PC-3 (cell line): ENCODE results near the gene LEMD2. TPM values are rescaled to one million over a fixed set of nuclear protein-coding genes. Genes with fewer than 3 reads are reported as not detected.

ENCODE experiments used
- ATAC-seq: fragments of 200-7000 bp; cut with Tn5 transposase; 2 replicates; pipeline ENCODE4 v1.9.1; 2020; ENCODE audit warnings: mild to moderate bottlenecking, moderate library complexity
- BruUV-seq: library from RNA; stranded (reverse); fragments of 400-500 nt; replicated peaks from 2 replicates; lab custom pipeline; 2021; lab: Mats Ljungman, UMichigan
- CTCF ChIA-PET: fragments of 300-600 bp; sonication (Branson Sonifier 250); formaldehyde crosslinking; loops from one replicate; lab custom pipeline; 2022; ENCODE audit warnings: antibody characterized with exemption; lab: Charles Lee
- POLR2A ChIA-PET: fragments of 300-600 bp; sonication (Branson Sonifier 250); formaldehyde crosslinking; loops from one replicate; lab custom pipeline; 2022; ENCODE audit warnings: antibody characterized with exemption; ENCODE audit not compliant: unreplicated experiment; lab: Charles Lee
- DNase-seq: peaks from one replicate; pipeline ENCODE4 v3.0.0-alpha.2; 2015
- H2AFZ ChIP-seq: fragments of 300-600 bp; sonication (generic); 2 replicates; pipeline ENCODE4 v1.6.0; 2016; ENCODE audit warnings: antibody characterized with exemption, low read length
- H3F3A ChIP-seq: fragments of 300-600 bp; sonication (generic); one replicate; pipeline ENCODE4 v1.6.0; 2017; ENCODE audit warnings: antibody characterized with exemption, low read length, control low read depth, mild to moderate bottlenecking; ENCODE audit not compliant: unreplicated experiment
- H3K27ac ChIP-seq: fragments of 300-600 bp; sonication (generic); 2 replicates; pipeline ENCODE4 v1.5.1; 2016; ENCODE audit warnings: mild to moderate bottlenecking, low read length
- H3K27me3 ChIP-seq: fragments of 300-600 bp; sonication (generic); 2 replicates; pipeline ENCODE4 v1.6.1; 2016; ENCODE audit warnings: low read length, mixed read lengths
- H3K36me3 ChIP-seq: fragments of 300-600 bp; sonication (generic); 2 replicates; pipeline ENCODE4 v1.6.1; 2016; ENCODE audit warnings: low read depth, mixed run types, low read length, mixed read lengths
- H3K4me1 ChIP-seq: fragments of 300-600 bp; sonication (generic); 2 replicates; pipeline ENCODE4 v1.5.1; 2016; ENCODE audit warnings: low read length; ENCODE audit not compliant: insufficient read depth
- H3K4me2 ChIP-seq: fragments of 300-600 bp; sonication (generic); 2 replicates; pipeline ENCODE4 v1.6.0; 2016; ENCODE audit warnings: low read length
- H3K4me3 ChIP-seq: fragments of 300-600 bp; sonication (generic); 2 replicates; pipeline ENCODE4 v1.5.1; 2016; ENCODE audit warnings: mild to moderate bottlenecking, low read length, mixed read lengths
- H3K79me2 ChIP-seq: fragments of 300-600 bp; sonication (generic); 2 replicates; pipeline ENCODE4 v1.6.1; 2017; ENCODE audit warnings: low read length, mixed read lengths
- H3K9ac ChIP-seq: fragments of 300-600 bp; sonication (generic); 2 replicates; pipeline ENCODE4 v1.6.0; 2016; ENCODE audit warnings: mild to moderate bottlenecking, low read length
- H3K9me2 ChIP-seq: fragments of 300-600 bp; sonication (generic); replicated peaks from 2 replicates; pipeline ENCODE4 v1.6.1; 2016; ENCODE audit warnings: mixed run types, low read length, mixed read lengths
- H3K9me3 ChIP-seq: fragments of 300-600 bp; sonication (generic); 2 replicates; pipeline ENCODE4 v1.6.1; 2016; ENCODE audit warnings: low read length, mixed read lengths
- H4K20me1 ChIP-seq: fragments of 300-600 bp; sonication (generic); 2 replicates; pipeline ENCODE4 v1.6.1; 2016; ENCODE audit warnings: low read length, mixed read lengths
- CTCF ChIP-seq: fragments of 300-600 bp; sonication (generic); conservative IDR thresholded peaks from 2 replicates; pipeline ENCODE4 v1.5.1; 2017; ENCODE audit warnings: antibody characterized with exemption, low read depth, mild to moderate bottlenecking, low read length
- EZH2 ChIP-seq: fragments of 300-600 bp; sonication (generic); IDR thresholded peaks from one replicate; pipeline ENCODE4 v1.6.1; 2017; ENCODE audit warnings: antibody characterized with exemption, mild to moderate bottlenecking, low read length; ENCODE audit not compliant: unreplicated experiment
- EZH2phosphoT487 ChIP-seq: fragments of 300-600 bp; sonication (generic); IDR thresholded peaks from 2 replicates; pipeline ENCODE4 v1.6.1; 2018; ENCODE audit warnings: mild to moderate bottlenecking, antibody characterized with exemption, low read length, borderline replicate concordance
- intact Hi-C: fragments of 100-400 bp; cut with micrococcal nuclease; formaldehyde crosslinking; loops from 2 replicates; pipeline ENCODE4 v1.9.0; 2023
- total RNA-seq: library from RNA; depleted of rRNA; stranded (reverse); fragments of >200 nt; gene quantifications from 2 replicates; pipeline ENCODE4 v1.2.3, GENCODE V29; 2014

Gene LEMD2
- total RNA-seq, 1 experiment from 2014 or later: 54.5 TPM

- intact Hi-C loops: no loop called here
- no peak for DNase-seq
- H3K4me2 ChIP-seq: no peak overlapping the region
Observed at GRCh38 chr6:33772902-33773472, 15.9 kb downstream of the LEMD2 start.

GRCh38 chr6:33772082-33772830 lies 16.7 kb downstream of the LEMD2 start:
- TSS peak; percentile 33 for BruUV-seq

More at GRCh38 chr6:33772902-33773472, 15.9 kb downstream of the LEMD2 start:
- no peaks in the 10 kb centered on the region for H3K79me2 ChIP-seq
- H2AFZ ChIP-seq: no peak overlapping the region
- no peak overlapping the region for H3K27ac ChIP-seq
- TF ChIP-seq EZH2phosphoT487 (no peak), EZH2 (no peak), CTCF (no peak)
- H3K4me3 ChIP-seq: no peak overlapping the region
- no TSS peak for BruUV-seq
- peaks cover 32% of the 10 kb centered on the region for H3K36me3 ChIP-seq
- no peaks in the 10 kb centered on the region for H4K20me1 ChIP-seq
- H3F3A ChIP-seq: no peaks in the 10 kb centered on the region
- H3K9ac ChIP-seq: no peak overlapping the region
- no peak for ATAC-seq
- peaks cover 2% of the 10 kb centered on the region; the same call in 1 of the 2 replicates for H3K4me1 ChIP-seq
- no peaks in the 10 kb centered on the region for H3K27me3 ChIP-seq
- CTCF ChIA-PET: interaction anchor here (0.6 kb wide), 1 partner anchor 16 kb away, joined by 3 read pairs; the partner anchor contains the start of gene LEMD2
- POLR2A ChIA-PET: interaction anchor here (1.0 kb wide), 1 partner anchor 14 kb away, joined by 4 read pairs; no protein-coding TSS in a partner anchor
- no peaks in the 10 kb centered on the region for H3K9me3 ChIP-seq
- no peaks in the 10 kb centered on the region for H3K9me2 ChIP-seq

More at GRCh38 chr6:33772082-33772830, 16.7 kb downstream of the LEMD2 start:
- H3F3A ChIP-seq: no peaks in the 10 kb centered on the region
- POLR2A ChIA-PET: no interaction called here
- no peak overlapping the region for H3K4me2 ChIP-seq
- H3K36me3 ChIP-seq: peaks cover 24% of the 10 kb centered on the region
- DNase-seq (no peak), ATAC-seq (no peak)
- H3K9me3 ChIP-seq: no peaks in the 10 kb centered on the region
- H3K9ac ChIP-seq: no peak overlapping the region
- no peak overlapping the region for H3K4me3 ChIP-seq
- no peaks in the 10 kb centered on the region for H3K79me2 ChIP-seq
- CTCF ChIA-PET: interaction anchor here (0.5 to 1.3 kb wide), 4 partner anchors 17 to 256 kb away, joined by 3 to 8 read pairs (median 4); partner anchors contain the start of gene LEMD2
- H3K4me1 ChIP-seq: peaks cover 2% of the 10 kb centered on the region; the same call in 1 of the 2 replicates
- TF ChIP-seq EZH2 (no peak), CTCF (no peak), EZH2phosphoT487 (no peak)
- no peaks in the 10 kb centered on the region for H3K27me3 ChIP-seq
- intact Hi-C loops: no loop called here
- H4K20me1 ChIP-seq: no peaks in the 10 kb centered on the region
- H3K27ac ChIP-seq: no peak overlapping the region
- no peaks in the 10 kb centered on the region for H3K9me2 ChIP-seq
- no peak overlapping the region for H2AFZ ChIP-seq
